ENCODE data around the gene NOS3.

Gene NOS3

GRCh38 chr7:150952331-150953050, 38.3 kb upstream of the NOS3 start:
- DNase-seq = no peak

DNA sequence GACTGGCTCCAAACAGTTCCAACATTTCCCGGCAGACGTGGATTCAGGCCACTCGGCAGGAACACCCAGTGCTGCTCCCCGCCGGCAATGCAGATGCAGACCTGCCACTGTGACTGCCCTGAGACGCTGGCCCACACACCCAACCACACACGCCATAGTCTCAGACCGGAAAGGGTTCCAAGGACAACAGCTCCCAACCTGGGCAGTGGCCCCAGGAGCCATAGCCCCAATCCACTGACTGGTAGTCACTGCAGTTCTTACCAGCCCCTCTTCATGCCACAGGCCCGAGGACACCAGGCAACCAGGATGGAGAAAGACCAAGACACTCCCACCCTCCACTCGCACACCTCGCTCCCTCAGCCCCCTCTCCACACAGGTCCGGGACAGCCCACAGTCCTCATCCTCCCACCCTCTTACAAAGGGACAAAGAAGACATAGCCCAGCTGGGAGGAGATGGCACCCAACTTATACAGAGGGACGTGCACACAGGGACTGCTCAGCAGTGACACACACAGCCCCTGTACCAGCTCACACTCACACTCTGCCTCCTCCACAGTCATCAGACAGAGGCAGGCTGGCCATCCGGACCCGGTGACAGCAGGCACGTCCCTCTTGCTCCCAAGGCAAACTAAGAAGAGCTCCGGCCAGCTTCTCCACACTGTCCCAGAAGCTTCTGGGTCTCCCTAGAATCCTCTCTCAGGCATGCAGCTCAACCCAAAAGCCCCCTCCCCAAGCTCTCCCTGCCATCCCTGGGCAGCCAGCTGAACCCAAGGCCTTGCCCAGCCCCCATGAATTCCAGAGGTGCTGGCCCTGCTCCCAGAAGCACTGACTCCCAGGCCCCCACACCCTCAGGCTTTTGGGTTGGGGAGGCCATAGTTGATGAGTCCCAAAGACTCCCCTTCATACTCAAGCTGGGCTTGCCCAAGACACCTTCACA, 37.5 kb upstream of the NOS3 start:
- no peak for DNase-seq

GRCh38 chr7:150954201-150954985, 36.4 kb upstream of the NOS3 start:
- DNase-seq = no peak

DNA sequence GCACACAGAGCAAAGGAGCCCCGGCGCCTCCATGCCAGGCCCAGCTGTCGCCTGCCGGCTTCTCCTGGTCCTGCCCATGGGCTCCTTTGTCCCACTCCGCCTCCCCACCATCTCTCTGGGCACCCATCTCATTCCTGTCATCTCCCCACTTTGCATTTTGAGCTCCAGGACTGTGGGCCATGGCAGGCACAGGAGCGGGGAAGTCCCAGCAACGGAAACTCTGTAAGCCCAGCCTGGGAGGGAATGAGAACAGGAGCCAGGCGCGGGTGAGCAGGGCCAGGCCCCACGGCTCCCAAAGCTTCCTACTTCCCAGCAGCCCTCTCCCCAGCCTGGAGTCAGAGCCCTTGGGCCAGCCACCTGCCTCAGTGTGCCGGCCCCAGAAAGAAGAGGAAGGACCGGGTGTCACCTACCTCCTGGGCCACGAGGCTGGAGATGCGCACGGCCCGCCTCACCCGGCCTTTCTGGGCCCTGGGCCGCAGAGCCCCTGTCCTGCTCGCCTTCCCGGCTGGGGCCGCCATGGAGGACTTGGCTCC, 35.8 kb upstream of the NOS3 start:
- no peak for DNase-seq

GRCh38 chr7:150955519-150956394, 35.1 kb upstream of the NOS3 start:
- no peak for DNase-seq

- no peak for DNase-seq
Measured at GRCh38 chr7:150956395-150957132, 34.3 kb upstream of the NOS3 start.

GRCh38 chr7:150957133-150958020, 33.4 kb upstream of the NOS3 start:
- DNase-seq = no peak

GRCh38 chr7:150958062-150958552, 32.7 kb upstream of the NOS3 start:
- no peak for DNase-seq

DNA sequence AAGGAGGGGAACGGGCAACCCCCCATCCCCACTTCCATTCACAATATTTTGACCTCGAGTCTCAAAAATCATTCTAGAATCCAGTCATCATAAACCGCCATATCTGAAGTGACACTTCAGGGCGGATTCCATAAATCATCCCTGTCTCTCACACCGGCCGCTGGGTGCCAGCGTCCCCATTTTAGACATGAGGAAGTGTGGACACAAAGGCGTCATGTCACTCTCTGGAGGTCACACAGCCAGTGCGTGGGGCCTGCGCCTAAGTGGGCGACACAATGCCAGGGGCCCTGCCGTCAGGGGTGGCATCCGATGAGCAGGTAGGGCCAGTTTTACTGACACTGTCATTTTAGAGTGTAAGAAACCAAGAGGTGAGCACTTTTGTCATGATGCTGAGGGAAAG, 32.2 kb upstream of the NOS3 start:
- no peak for DNase-seq

- DNase-seq = no peak
Measured at GRCh38 chr7:150959081-150959480, 31.7 kb upstream of the NOS3 start.

DNA sequence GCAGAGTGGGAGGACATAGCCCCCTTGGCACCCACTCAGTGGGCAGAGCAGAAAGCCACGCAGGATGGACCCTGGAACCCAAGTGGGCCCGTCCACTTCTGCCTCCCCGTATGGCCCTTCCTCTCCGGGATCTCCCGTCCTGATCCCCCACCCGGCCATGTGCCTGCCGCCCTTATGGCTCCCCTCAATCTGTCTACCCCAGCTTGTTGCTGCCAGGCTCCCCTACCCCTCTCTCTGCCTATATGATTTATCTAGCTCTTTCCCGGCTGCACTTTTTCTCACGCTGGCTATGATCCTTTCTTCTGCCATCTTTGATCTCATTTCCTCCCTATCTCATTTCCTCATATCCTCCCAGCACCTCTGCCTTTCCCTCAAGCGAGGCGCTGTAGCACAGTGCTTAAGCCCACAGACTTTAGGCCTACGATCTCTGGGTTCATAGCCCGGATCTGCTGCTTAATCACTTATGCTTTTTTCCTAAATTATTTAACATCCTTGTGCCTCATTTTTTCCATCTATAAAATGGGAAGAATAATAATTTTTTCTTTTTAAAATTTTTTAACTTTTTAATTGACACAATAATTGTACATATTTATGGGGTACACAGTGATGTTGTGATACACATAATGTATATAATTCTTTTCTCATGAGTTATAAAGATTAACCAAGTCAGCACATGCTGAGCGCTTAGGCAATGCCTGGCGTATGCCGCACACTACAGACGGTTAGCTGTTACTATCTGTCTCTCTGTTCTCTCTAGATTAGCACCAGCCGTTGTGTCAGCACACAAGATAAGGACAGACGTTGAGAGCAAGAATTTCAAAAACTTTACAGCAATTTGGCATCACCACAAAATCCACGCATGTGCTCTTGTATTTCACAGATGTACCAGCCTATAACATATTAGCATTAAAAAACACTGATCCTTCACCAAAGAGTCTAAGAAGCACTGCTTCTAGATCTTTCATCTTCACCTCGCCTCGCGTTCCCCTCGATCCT, 30.8 kb upstream of the NOS3 start:
- no peak for DNase-seq

DNA sequence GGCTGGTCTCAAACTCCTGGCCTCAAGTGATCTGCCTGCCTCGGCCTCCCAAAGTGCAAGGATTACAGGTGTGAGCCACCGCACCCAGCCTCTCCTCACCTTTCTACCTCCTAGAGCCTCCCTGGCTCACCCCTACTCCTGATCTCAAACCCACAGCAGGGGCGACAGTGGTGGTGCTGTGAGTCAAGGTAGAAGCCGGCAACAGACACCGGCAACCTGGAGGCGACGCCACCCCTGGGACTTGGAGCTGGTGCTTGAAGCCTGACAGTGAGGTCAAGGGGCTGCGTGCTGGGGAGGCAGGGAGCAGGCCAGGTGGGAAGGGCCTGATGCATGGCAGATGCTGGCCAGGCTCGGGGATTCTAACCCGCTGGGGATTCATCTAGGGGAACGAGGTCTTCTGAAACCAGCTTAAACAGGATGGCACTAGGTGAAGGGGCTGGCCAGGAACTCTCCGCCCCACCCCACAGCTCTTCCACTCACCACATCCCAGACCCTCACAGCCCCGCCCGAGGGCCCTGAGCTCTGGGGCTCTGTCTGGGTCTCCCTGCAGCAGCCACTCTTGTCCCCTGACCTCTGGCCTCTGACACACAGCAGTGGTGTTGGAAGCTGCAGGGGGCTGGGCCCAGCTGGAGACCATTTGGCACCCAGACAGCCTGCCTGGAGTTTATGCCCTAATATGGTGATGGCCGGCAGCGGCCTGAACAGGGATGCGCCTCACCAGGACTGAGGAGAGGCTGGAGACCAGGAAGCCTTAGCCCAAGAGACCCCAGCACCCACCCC, 29.1 kb upstream of the NOS3 start:
- DNase-seq = no peak

- no peak for DNase-seq
Measured at GRCh38 chr7:150962290-150962552, 28.6 kb upstream of the NOS3 start.

DNA sequence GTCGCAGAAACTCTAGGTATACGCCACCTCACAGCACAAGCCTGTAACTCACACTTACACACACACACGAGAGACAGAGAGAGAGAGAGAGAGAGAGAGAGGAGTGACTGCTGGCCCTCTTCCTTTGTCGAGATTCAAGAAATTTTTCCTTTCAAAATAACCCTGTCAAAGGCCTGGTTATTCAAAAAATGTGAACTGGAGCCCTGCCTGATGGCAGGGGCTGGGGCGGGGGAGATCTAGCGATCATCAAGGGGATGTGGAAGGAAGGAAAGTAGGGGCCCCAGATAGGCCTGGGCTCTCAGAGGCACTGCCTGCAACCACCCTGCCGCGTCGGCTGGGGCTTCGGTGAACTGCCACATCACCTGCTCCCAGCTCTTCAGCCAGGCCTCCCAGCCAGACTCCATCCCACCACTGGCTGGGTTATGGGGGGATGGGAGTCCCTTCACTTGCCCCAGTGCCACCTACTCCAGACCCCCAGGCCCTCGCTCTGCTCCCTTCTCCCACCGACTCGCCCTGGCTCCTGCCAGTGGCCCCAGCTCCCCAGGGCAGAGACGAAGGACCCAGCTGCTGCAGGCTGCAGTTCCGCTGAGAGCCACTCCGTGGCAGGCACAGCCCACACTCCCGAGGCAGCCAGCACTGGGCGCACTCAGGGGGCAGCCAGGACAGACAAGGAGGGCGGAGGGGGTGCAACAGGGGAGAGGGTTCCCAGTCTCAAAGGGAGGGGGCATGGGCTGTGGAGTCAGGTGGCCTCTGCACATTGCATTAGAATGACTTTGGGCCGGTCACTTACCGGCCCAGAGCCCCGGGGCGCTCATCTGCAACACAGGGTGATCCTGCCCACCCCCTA, 28.0 kb upstream of the NOS3 start:
- DNase-seq = peak in 1 of 2 donors; percentile 15

DNA sequence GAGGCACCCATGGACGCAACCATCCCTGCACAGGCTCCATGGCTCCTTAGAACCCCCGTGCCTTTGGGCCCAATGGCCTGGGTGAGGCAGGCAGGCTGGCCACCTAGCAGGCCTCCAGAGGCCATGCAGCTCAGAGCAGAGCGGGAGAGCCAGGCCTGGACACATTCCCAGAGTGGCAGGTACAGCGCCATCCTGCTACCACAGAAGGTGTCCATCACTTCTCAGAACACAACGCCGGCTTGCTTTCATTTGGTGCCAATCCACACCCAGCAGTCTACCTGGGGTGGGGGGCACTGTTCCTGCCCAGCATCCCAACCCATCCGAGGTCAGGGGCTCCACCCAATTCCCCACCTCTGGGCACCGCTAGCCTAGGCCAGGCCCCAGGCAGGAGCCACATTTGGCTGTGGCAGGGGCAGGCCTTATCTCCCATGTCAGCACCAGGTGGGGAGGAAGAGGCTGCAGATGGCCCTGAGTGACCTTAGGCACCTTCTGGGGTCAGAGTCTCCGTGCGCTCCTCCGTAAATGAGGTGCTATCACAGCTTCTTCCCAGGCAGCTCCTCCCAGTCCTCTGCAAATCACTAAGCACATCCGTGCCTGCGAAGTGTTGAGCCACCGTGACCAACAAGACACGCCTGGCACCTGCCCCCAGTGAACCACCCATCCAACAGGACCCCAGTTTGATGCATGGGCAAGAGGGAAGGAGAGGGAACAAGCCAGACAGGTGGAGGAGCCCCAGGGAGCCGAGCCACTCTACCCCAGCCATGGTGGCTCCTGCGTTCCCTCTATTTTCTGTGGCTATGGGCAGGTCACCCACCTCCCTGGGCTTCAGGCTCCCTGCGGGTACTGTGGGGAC, 26.9 kb upstream of the NOS3 start:
- DNase-seq = no peak

DNA sequence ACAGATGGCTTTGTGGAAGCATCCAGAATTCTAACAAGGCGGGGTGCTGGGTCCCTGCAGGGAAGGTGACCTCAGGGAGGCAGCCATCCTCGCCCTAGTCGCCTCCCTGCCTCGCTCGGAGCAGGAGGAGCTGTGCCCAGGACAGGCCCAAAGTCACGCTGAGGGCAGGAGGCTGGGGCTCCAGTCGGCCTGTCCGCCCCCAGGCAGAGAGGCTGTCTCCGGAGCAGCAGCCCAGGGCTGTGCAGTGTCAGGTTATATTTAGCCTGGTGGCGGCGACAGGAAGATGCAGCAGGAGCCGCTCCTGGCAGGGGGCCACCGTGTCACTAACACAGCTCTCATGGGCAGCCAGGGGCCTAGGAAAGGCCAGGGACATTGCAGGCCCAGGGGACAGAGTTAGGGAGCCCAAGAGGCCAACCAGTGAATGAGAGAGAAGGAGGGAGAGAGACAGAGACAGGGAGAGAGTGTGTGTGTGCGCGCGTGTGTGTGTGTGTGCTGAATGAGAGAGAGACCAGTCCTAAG, 26.2 kb upstream of the NOS3 start:
- DNase-seq = no peak

Measured in bone marrow (tissue), 2 donors.